Measurements from ENCODE around the gene DMBT1. TPM values are rescaled to one million over a fixed set of nuclear protein-coding genes. Genes with fewer than 3 reads are reported as not detected.

Gene DMBT1
- total RNA-seq, 1 donor from 2014 or later: not detected

DNA sequence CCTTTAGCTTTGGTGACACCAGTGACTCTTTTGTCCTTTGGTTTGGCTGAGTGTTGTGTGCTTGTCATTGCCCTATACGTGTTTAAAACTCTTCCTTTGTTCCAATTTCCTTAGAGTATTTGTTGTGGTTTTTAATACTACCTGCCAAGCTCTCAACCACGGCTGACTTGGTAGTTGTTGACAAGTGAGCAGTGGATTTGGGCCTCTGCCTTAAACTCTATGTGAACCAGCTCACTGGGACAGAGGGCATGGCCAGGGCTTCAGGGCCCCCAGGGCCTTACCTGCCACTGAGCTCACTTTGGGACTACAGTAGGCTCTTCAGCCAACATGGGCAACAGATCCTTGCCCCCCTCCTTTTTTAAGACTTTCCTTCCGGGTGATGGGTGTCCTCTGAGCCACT, 9.6 kb upstream of the DMBT1 start:
- Histone ChIP-seq H3K9me3 (ENCODE audit: low read depth) (no peaks in the 10 kb centered on the region), H3K27me3 (no peaks in the 10 kb centered on the region), H4K20me1 (ENCODE audit: low read depth) (no peaks in the 10 kb centered on the region), H3K4me3 (no peak overlapping the region), H3K9ac (no peak overlapping the region), H3K36me3 (no peaks in the 10 kb centered on the region), H3K4me1 (no peaks in the 10 kb centered on the region), H3K27ac (no peak overlapping the region), H3K79me2 (ENCODE audit: low read depth) (no peaks in the 10 kb centered on the region), H3K4me2 (no peak overlapping the region), H3F3A (ENCODE audit: low read depth) (no peaks in the 10 kb centered on the region), H2AFZ (replicated peaks) (no peak overlapping the region)
- H3K4me3 Mint-ChIP-seq: no peak overlapping the region
- peaks cover 2% of the 10 kb centered on the region for H3K27me3 Mint-ChIP-seq (ENCODE audit: insufficient read depth, low read depth)
- H3K9me3 Mint-ChIP-seq: no peaks in the 10 kb centered on the region
- no peak overlapping the region for H3K27ac Mint-ChIP-seq
- no peaks in the 10 kb centered on the region for H3K36me3 Mint-ChIP-seq
- no peak for DNase-seq (ENCODE audit: low spot score)
- no peaks in the 10 kb centered on the region for H3K4me1 Mint-ChIP-seq
- TF ChIP-seq EZH2phosphoT487 (IDR thresholded peaks at IDR 0.05): no peak
- no peak for TF ChIP-seq EZH2 (IDR thresholded peaks at IDR 0.05)
- TF ChIP-seq, protein P1, sequence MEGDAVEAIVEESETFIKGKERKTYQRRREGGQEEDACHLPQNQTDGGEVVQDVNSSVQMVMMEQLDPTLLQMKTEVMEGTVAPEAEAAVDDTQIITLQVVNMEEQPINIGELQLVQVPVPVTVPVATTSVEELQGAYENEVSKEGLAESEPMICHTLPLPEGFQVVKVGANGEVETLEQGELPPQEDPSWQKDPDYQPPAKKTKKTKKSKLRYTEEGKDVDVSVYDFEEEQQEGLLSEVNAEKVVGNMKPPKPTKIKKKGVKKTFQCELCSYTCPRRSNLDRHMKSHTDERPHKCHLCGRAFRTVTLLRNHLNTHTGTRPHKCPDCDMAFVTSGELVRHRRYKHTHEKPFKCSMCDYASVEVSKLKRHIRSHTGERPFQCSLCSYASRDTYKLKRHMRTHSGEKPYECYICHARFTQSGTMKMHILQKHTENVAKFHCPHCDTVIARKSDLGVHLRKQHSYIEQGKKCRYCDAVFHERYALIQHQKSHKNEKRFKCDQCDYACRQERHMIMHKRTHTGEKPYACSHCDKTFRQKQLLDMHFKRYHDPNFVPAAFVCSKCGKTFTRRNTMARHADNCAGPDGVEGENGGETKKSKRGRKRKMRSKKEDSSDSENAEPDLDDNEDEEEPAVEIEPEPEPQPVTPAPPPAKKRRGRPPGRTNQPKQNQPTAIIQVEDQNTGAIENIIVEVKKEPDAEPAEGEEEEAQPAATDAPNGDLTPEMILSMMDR (IDR thresholded peaks at IDR 0.05): no peak

DNA sequence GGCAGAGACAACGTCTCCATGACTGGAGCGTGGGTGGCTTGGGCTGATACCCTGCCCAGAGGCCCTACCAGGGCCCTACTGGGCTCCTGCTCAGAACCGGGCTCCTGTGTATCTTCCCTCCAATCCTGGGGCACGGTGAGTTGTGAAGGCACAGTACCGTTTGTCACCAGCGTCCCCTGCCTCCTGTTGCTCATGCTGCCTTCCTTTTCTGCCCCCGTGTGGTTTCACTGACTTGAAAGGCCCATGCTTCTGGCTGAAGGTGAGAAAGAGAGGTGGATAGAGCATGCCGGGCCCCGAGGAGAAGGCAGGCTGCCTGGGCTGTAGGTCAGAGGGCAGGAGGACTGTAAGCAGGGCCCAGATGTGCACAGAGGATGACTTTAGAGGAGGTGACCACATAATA, 9.1 kb upstream of the DMBT1 start:
- no peak overlapping the region for H3K9ac ChIP-seq
- H3K27me3 ChIP-seq: no peaks in the 10 kb centered on the region
- H3K4me2 ChIP-seq: no peak overlapping the region
- DNase-seq (ENCODE audit: low spot score): no peak
- no peaks in the 10 kb centered on the region for H3K4me1 Mint-ChIP-seq
- H4K20me1 ChIP-seq (ENCODE audit: low read depth): no peaks in the 10 kb centered on the region
- H3K9me3 ChIP-seq (ENCODE audit: low read depth): no peaks in the 10 kb centered on the region
- H3K27me3 Mint-ChIP-seq (ENCODE audit: insufficient read depth, low read depth): peaks cover 2% of the 10 kb centered on the region
- H3K79me2 ChIP-seq (ENCODE audit: low read depth): no peaks in the 10 kb centered on the region
- no peaks in the 10 kb centered on the region for H3K4me1 ChIP-seq
- H3K27ac Mint-ChIP-seq: peak overlapping the region; percentile 39
- H3K36me3 ChIP-seq: no peaks in the 10 kb centered on the region
- H3K36me3 Mint-ChIP-seq: no peaks in the 10 kb centered on the region
- H3K4me3 ChIP-seq: no peak overlapping the region
- no peak overlapping the region for H3K27ac ChIP-seq
- TF ChIP-seq, protein P1 (IDR thresholded peaks at IDR 0.05): no peak
- TF ChIP-seq EZH2phosphoT487 (IDR thresholded peaks at IDR 0.05): no peak
- no peak for TF ChIP-seq EZH2 (IDR thresholded peaks at IDR 0.05)
- H3K4me3 Mint-ChIP-seq: no peak overlapping the region
- H3K9me3 Mint-ChIP-seq: no peaks in the 10 kb centered on the region
- no peak overlapping the region for H2AFZ ChIP-seq (replicated peaks)
- H3F3A ChIP-seq (ENCODE audit: low read depth): no peaks in the 10 kb centered on the region

DNA sequence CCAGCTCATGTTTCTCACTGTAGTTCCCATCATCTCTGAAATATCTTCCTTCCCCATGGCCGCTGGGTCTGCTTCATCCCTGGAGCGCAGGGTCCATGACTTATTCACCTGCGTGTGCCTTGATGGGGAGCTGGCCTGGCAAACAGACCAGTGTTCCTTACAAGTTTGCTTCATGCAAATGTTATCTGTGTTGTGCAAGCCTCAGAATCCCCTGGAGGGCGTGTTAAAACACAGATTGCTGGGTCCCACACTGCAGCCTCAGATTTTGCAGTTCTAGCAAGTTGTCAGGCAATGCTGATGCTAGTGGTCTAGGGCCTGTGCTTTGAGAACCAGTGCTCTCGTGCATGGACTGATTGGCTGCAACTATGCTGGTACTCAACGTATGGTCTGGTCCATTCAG, 7.2 kb upstream of the DMBT1 start:
- H3K9ac ChIP-seq: no peak overlapping the region
- H2AFZ ChIP-seq (replicated peaks): no peak overlapping the region
- Mint-ChIP-seq H3K27ac (no peak overlapping the region), H3K9me3 (no peaks in the 10 kb centered on the region), H3K27me3 (ENCODE audit: insufficient read depth, low read depth) (peaks cover 4% of the 10 kb centered on the region), H3K4me3 (no peak overlapping the region), H3K4me1 (no peaks in the 10 kb centered on the region), H3K36me3 (no peaks in the 10 kb centered on the region)
- H3K27me3 ChIP-seq: no peaks in the 10 kb centered on the region
- H3K36me3 ChIP-seq: no peaks in the 10 kb centered on the region
- no peaks in the 10 kb centered on the region for H3K4me1 ChIP-seq
- no peaks in the 10 kb centered on the region for H3F3A ChIP-seq (ENCODE audit: low read depth)
- H3K4me2 ChIP-seq: no peak overlapping the region
- DNase-seq (ENCODE audit: low spot score): no peak
- H3K9me3 ChIP-seq (ENCODE audit: low read depth): no peaks in the 10 kb centered on the region
- TF ChIP-seq EZH2 (IDR thresholded peaks at IDR 0.05): no peak
- TF ChIP-seq, protein P1 (IDR thresholded peaks at IDR 0.05): no peak
- no peak for TF ChIP-seq EZH2phosphoT487 (IDR thresholded peaks at IDR 0.05)
- no peak overlapping the region for H3K4me3 ChIP-seq
- H3K79me2 ChIP-seq (ENCODE audit: low read depth): no peaks in the 10 kb centered on the region
- no peaks in the 10 kb centered on the region for H4K20me1 ChIP-seq (ENCODE audit: low read depth)
- H3K27ac ChIP-seq: no peak overlapping the region
